NB4 (cell line): ENCODE data around the gene EED.

ENCODE experiments used
- CTCF ChIP-seq: IDR thresholded peaks from one replicate; pipeline ENCODE4 v1.5.1; 2012; ENCODE audit warnings: low read depth, low read length
- MAX ChIP-seq: IDR thresholded peaks from 2 replicates; pipeline ENCODE4 v1.6.1; 2011; ENCODE audit warnings: low read depth, low read length
- MYC ChIP-seq: IDR thresholded peaks from 2 replicates; pipeline ENCODE4 v1.6.1; 2011; ENCODE audit warnings: low read depth, low read length
- POLR2A ChIP-seq: IDR thresholded peaks from 2 replicates; pipeline ENCODE4 v1.6.1; 2011; ENCODE audit warnings: mild to moderate bottlenecking; ENCODE audit not compliant: insufficient read length; ENCODE audit errors: extremely low read depth

GRCh38 chr11:86243396-86243795 is 1.2 kb upstream of the EED start:
- TF ChIP-seq POLR2A (no peak), CTCF (no peak), MAX (no peak), MYC (no peak)
